Measurements from ENCODE around the gene CNPPD1. TPM values are rescaled to one million over a fixed set of nuclear protein-coding genes. Genes with fewer than 3 reads are reported as not detected.

The CNPPD1 gene
- total and polyA plus RNA-seq, 8 donors: 12.8 to 48.2 (median 35.2) TPM

DNA sequence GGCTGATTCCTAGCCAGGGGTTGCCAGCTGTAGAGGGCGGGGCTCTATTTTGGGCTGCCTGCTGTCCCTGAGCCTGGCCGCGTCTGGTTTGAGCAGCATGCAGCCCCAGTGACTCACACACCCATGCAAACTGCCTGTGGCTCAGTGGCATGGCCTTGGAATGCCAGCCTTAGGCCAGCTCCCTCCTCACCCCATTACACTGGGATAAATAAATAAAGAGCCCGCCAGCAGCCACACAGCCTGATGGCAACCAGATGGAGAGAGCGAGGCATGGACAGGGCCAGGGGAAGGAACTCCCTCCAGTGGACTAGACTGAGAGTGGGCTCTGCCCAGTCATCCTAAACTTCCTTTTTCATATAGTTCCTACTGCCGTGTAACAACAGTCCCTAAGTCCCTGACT lies 34.4 kb downstream of the CNPPD1 start:
- 80 to 94% (median 86%) methylated on average over 5 to 6 of the region's 6 CpGs for WGBS, 5 donors
- no peaks in the 10 kb centered on the region for H3K9me3 ChIP-seq
- DNase-seq: no peak
- H3K4me1 ChIP-seq: no peaks in the 10 kb centered on the region
- H3K36me3 ChIP-seq: peaks cover 29 to 98% (median 89%) of the 10 kb centered on the region in 4 donors
- TF ChIP-seq EP300 (IDR thresholded peaks at IDR 0.05) (no peak), POLR2AphosphoS5 (IDR thresholded peaks at IDR 0.05) (no peak), POLR2A (IDR thresholded peaks at IDR 0.05) (no peak)
- TF ChIP-seq, protein P1, sequence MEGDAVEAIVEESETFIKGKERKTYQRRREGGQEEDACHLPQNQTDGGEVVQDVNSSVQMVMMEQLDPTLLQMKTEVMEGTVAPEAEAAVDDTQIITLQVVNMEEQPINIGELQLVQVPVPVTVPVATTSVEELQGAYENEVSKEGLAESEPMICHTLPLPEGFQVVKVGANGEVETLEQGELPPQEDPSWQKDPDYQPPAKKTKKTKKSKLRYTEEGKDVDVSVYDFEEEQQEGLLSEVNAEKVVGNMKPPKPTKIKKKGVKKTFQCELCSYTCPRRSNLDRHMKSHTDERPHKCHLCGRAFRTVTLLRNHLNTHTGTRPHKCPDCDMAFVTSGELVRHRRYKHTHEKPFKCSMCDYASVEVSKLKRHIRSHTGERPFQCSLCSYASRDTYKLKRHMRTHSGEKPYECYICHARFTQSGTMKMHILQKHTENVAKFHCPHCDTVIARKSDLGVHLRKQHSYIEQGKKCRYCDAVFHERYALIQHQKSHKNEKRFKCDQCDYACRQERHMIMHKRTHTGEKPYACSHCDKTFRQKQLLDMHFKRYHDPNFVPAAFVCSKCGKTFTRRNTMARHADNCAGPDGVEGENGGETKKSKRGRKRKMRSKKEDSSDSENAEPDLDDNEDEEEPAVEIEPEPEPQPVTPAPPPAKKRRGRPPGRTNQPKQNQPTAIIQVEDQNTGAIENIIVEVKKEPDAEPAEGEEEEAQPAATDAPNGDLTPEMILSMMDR (IDR thresholded peaks at IDR 0.05): no peak
- intact Hi-C loops (cut with DNase I; ENCODE audit: low total_unique reads): no loop called here
- no peaks in the 10 kb centered on the region for H3K27me3 ChIP-seq
- H3K27ac ChIP-seq: no peak overlapping the region
- no peak overlapping the region for H3K4me3 ChIP-seq

DNA sequence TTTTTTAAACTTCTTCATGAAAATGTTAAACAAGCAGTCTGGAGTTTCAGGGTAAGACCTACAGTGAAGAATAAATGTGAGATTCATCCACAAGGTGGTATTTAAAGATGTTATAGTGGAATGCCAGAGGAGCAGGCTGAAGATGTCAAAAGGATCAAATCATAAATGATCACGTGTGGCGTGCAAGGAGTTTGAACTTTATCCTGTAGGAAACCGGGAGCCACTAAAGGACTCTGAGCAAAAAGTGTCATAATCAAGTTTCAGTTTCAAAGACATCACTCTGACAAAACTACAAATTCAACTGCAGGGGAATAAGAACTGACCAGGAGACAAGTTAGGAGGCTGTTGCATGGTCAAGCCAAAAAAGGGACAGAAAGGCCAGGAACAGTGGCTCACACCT lies 36.0 kb downstream of the CNPPD1 start:
- Histone ChIP-seq H3K27me3 (no peaks in the 10 kb centered on the region), H3K36me3 (peaks cover 23 to 87% (median 73%) of the 10 kb centered on the region in 4 donors), H3K4me1 (no peaks in the 10 kb centered on the region), H3K9me3 (no peaks in the 10 kb centered on the region), H3K4me3 (no peak overlapping the region), H3K27ac (no peak overlapping the region)
- intact Hi-C loops (cut with DNase I; ENCODE audit: low total_unique reads): no loop called here
- TF ChIP-seq POLR2A (IDR thresholded peaks at IDR 0.05) (no peak), POLR2AphosphoS5 (IDR thresholded peaks at IDR 0.05) (no peak), EP300 (IDR thresholded peaks at IDR 0.05) (no peak)
- TF ChIP-seq, protein P1 (IDR thresholded peaks at IDR 0.05): no peak
- WGBS, 5 donors: 80 to 97% (median 93%) methylated on average over 3 of the region's 3 CpGs
- DNase-seq: no peak

DNA sequence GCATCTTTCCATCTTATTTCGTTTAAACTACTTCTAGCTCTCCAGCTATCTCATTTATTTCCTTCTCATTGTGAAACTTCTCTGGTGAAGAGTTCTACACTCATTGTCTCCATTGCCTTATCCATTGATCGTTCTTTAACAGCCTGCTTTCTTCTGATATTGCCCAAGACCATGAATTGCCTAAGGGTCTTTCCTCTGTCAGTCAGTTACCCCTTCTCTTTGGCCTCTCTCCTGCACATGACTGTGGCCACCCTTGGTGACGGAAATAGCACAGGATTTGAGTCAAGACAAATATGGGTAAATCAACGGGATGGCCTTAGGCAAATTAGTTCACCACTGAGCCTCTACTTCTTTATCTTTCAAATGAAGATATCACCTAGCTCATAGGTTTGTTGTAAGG lies 42.7 kb downstream of the CNPPD1 start:
- no peak overlapping the region for H3K4me3 ChIP-seq
- DNase-seq: no peak
- H3K9me3 ChIP-seq: no peaks in the 10 kb centered on the region
- H3K27me3 ChIP-seq: no peaks in the 10 kb centered on the region
- H3K4me1 ChIP-seq: peaks cover 0 to 7% (median 0%) of the 10 kb centered on the region in 4 donors
- TF ChIP-seq POLR2AphosphoS5 (IDR thresholded peaks at IDR 0.05) (no peak), POLR2A (IDR thresholded peaks at IDR 0.05) (no peak), EP300 (IDR thresholded peaks at IDR 0.05) (no peak)
- TF ChIP-seq, protein P1 (IDR thresholded peaks at IDR 0.05): no peak
- 75 to 87% (median 76%) methylated on average over 4 of the region's 4 CpGs for WGBS, 5 donors
- peaks cover 0 to 20% (median 10%) of the 10 kb centered on the region in 4 donors for H3K36me3 ChIP-seq
- intact Hi-C loops (cut with DNase I; ENCODE audit: low total_unique reads): no loop called here
- no peak overlapping the region for H3K27ac ChIP-seq

DNA sequence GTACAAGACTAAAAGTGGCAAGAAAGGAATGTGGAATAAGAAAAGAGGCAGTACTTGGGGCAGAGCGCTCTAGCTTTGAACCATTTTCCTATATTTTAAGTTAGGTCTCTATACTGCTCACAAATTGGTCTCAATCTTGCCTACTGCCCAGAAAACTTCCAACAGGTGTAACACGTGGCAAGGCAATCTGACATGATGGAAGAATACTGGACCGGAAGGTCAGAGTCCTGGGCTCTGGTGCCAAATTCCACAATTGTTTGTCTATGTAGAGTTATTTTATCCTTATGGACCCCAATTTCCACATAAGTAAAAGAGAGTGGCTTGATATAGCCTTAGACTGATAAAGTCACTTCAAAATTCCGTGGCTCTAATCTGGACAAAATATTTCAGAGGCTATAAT lies 45.0 kb downstream of the CNPPD1 start:
- intact Hi-C loops (cut with DNase I; ENCODE audit: low total_unique reads): no loop called here
- WGBS, 5 donors: 60 to 78% (median 65%) methylated on average over 4 of the region's 4 CpGs
- TF ChIP-seq, protein P1 (IDR thresholded peaks at IDR 0.05): no peak
- TF ChIP-seq POLR2AphosphoS5 (IDR thresholded peaks at IDR 0.05) (no peak), POLR2A (IDR thresholded peaks at IDR 0.05) (no peak), EP300 (IDR thresholded peaks at IDR 0.05) (no peak)
- H3K9me3 ChIP-seq: no peaks in the 10 kb centered on the region
- no peaks in the 10 kb centered on the region for H3K27me3 ChIP-seq
- H3K36me3 ChIP-seq: peaks cover 0 to 7% (median 3%) of the 10 kb centered on the region in 4 donors
- no peak overlapping the region for H3K4me3 ChIP-seq
- no peak overlapping the region for H3K27ac ChIP-seq
- DNase-seq: no peak
- peaks cover 6 to 23% (median 17%) of the 10 kb centered on the region in 4 donors for H3K4me1 ChIP-seq
